ENCODE data around the gene CEP112.

- TF ChIP-seq ETV6 (CRISPR knock-in tag; IDR thresholded peaks at IDR 0.05) (no peak), ZNF219 (CRISPR knock-in tag; IDR thresholded peaks at IDR 0.05; ENCODE audit: borderline replicate concordance) (no peak), MXD4 (CRISPR knock-in tag; IDR thresholded peaks at IDR 0.05; ENCODE audit: borderline replicate concordance) (no peak), CTCF (IDR thresholded peaks at IDR 0.05) (no peak), KAT7 (CRISPR knock-in tag; IDR thresholded peaks at IDR 0.05; ENCODE audit: borderline replicate concordance) (no peak), STAT6 (CRISPR knock-in tag; conservative IDR thresholded peaks at IDR 0.05; ENCODE audit: low read depth) (no peak), NR3C1 (CRISPR knock-in tag; conservative IDR thresholded peaks at IDR 0.05; ENCODE audit: low read depth) (no peak), MLX (CRISPR knock-in tag; IDR thresholded peaks at IDR 0.05) (no peak), FOXJ3 (CRISPR knock-in tag; IDR thresholded peaks at IDR 0.05; ENCODE audit: borderline replicate concordance) (no peak), CREB1 (CRISPR knock-in tag; IDR thresholded peaks at IDR 0.05) (no peak), ZNF138 (CRISPR knock-in tag; conservative IDR thresholded peaks at IDR 0.05) (no peak)
Observed at GRCh38 chr17:65799454-65799853, 392.5 kb downstream of the CEP112 start.

Measured in WTC11 (cell line).